ENCODE measurements around the gene MPIG6B.

MPIG6B gene

GRCh38 chr6:31723245-31723979, at the start of gene MPIG6B:
MPIG6B (plus strand) TSS chr6:31723373; CDS start chr6:31723384, 11 bp downstream.
- DNase-seq (ENCODE audit: low spot score): no peak

- no peak for DNase-seq (ENCODE audit: low spot score)
Measured at GRCh38 chr6:31676322-31676903, 46.8 kb upstream of the MPIG6B start.

GRCh38 chr6:31676904-31677303, 46.3 kb upstream of the MPIG6B start:
- DNase-seq (ENCODE audit: low spot score): no peak

- DNase-seq (ENCODE audit: low spot score): no peak
Measured at GRCh38 chr6:31677955-31678354, 45.2 kb upstream of the MPIG6B start.

- peak; percentile 73 for DNase-seq (ENCODE audit: low spot score)
Measured at GRCh38 chr6:31680226-31681134, 42.7 kb upstream of the MPIG6B start, which contains the start of gene LY6G5C. LY6G5C (minus strand) TSS chr6:31681067; CDS start chr6:31680373, 694 bp downstream.

- DNase-seq (ENCODE audit: low spot score): no peak
Measured at GRCh38 chr6:31681135-31681671, 42.0 kb upstream of the MPIG6B start.

GRCh38 chr6:31683591-31683990, 39.6 kb upstream of the MPIG6B start:
- DNase-seq (ENCODE audit: low spot score): no peak

GRCh38 chr6:31686483-31686882, 36.7 kb upstream of the MPIG6B start:
- DNase-seq (ENCODE audit: low spot score): no peak

GRCh38 chr6:31687321-31687720, 35.9 kb upstream of the MPIG6B start:
- no peak for DNase-seq (ENCODE audit: low spot score)

- DNase-seq (ENCODE audit: low spot score): no peak
Measured at GRCh38 chr6:31687860-31688693, 35.1 kb upstream of the MPIG6B start.

- DNase-seq (ENCODE audit: low spot score): no peak
Measured at GRCh38 chr6:31689249-31690110, 33.7 kb upstream of the MPIG6B start.

- DNase-seq (ENCODE audit: low spot score): peak; percentile 76
Measured at GRCh38 chr6:31690231-31691077, 32.7 kb upstream of the MPIG6B start.

- DNase-seq (ENCODE audit: low spot score): no peak
Measured at GRCh38 chr6:31691078-31691463, 32.1 kb upstream of the MPIG6B start.

GRCh38 chr6:31691564-31692108, 31.5 kb upstream of the MPIG6B start:
- DNase-seq (ENCODE audit: low spot score): no peak

- no peak for DNase-seq (ENCODE audit: low spot score)
Measured at GRCh38 chr6:31692353-31692752, 30.8 kb upstream of the MPIG6B start.

- no peak for DNase-seq (ENCODE audit: low spot score)
Measured at GRCh38 chr6:31692886-31693285, 30.3 kb upstream of the MPIG6B start.

- DNase-seq (ENCODE audit: low spot score): no peak
Measured at GRCh38 chr6:31693535-31693934, 29.6 kb upstream of the MPIG6B start.

- DNase-seq (ENCODE audit: low spot score): no peak
Measured at GRCh38 chr6:31697555-31697954, 25.6 kb upstream of the MPIG6B start.

GRCh38 chr6:31700740-31701401, 22.3 kb upstream of the MPIG6B start:
- no peak for DNase-seq (ENCODE audit: low spot score)
